Measurements from ENCODE around the gene JPT1.

- TF ChIP-seq POLR2A (IDR thresholded peaks at IDR 0.05) = no peak
- TF ChIP-seq CTCF (IDR thresholded peaks at IDR 0.05) = no peak
- TF ChIP-seq EP300 (IDR thresholded peaks at IDR 0.05) = no peak
These were observed 18.4 kb downstream of the JPT1 start for GRCh38 chr17:75135946-75136345.
